HCT116 (cell line): Measurements from ENCODE around the gene PSAP. TPM values are rescaled to one million over a fixed set of nuclear protein-coding genes. Genes with fewer than 3 reads are reported as not detected.

ENCODE experiments used
- ATAC-seq: fragments of 200-7000 bp; cut with Tn5 transposase; 2 replicates; pipeline ENCODE4 v1.9.1; 2020; ENCODE audit warnings: mild to moderate bottlenecking, moderate library complexity
- BruUV-seq: library from RNA; stranded (reverse); fragments of 400-500 nt; replicated peaks from 2 replicates; lab custom pipeline; 2021; lab: Mats Ljungman, UMichigan
- CTCF ChIA-PET: fragments of 300-600 bp; sonication (Branson Sonifier 250); formaldehyde crosslinking; loops from one replicate; lab custom pipeline; 2021; ENCODE audit warnings: antibody characterized with exemption; lab: Charles Lee
- POLR2A ChIA-PET: fragments of 300-600, 350-600 bp; sonication (Branson Sonifier 250); formaldehyde crosslinking; loops from one replicate; lab custom pipeline; 2021; ENCODE audit warnings: antibody characterized with exemption; lab: Charles Lee
- RAD21 ChIA-PET, 2 experiments: fragments of 300-600 bp; sonication (Branson Sonifier 250); formaldehyde crosslinking; loops; one replicate each; lab custom pipeline; 2023; ENCODE audit warnings: low total read pairs in 2 of 2; ENCODE audit not compliant: uncharacterized antibody in 2 of 2, unreplicated experiment in 2 of 2, low non-redundant PET in 1 of 2; lab: Charles Lee
- DNase-seq: peaks from one replicate; pipeline ENCODE4 v3.0.0-alpha.2; 2010; ENCODE audit warnings: low read depth, low spot score
- H2AFZ ChIP-seq: fragments of 200-600 bp; shearing (Covaris generic), sonication (generic); 2 replicates; pipeline ENCODE4 v1.6.1; 2017; ENCODE audit warnings: low read depth, mixed run types, mixed read lengths, antibody characterized with exemption, low read length; ENCODE audit not compliant: poor library complexity, severe bottlenecking
- H3K27ac ChIP-seq: 2 replicates; pipeline ENCODE4 v1.5.1; 2012; ENCODE audit warnings: low read depth, low read length
- H3K27me3 ChIP-seq: fragments of 200-600 bp; sonication (generic); 2 replicates; pipeline ENCODE4 v1.6.1; 2016; ENCODE audit warnings: mixed run types, low read length, mixed read lengths; ENCODE audit not compliant: insufficient read depth
- H3K36me3 ChIP-seq, 2 experiments: fragments of 200-500 bp in 1 of 2; fragments of 200-600 bp in 1 of 2; sonication (Bioruptor generic) in 1 of 2; sonication (generic) in 1 of 2; 2 replicates each; pipeline versions ENCODE4 v1.5.1 to v1.6.1; 2014 to 2016; ENCODE audit warnings: low read length in 2 of 2, inconsistent platforms in 1 of 2, mixed read lengths in 1 of 2, mixed run types in 1 of 2; ENCODE audit not compliant: insufficient read depth in 2 of 2, control insufficient read depth in 1 of 2
- H3K4me1 ChIP-seq, 2 experiments: fragments of 200-600 bp in 1 of 2; sonication (generic) in 1 of 2; 2 replicates each; pipeline versions ENCODE4 v1.5.1 to v1.6.1; 2012 to 2017; ENCODE audit warnings: low read length in 2 of 2, inconsistent platforms in 1 of 2, mild to moderate bottlenecking in 1 of 2, mixed read lengths in 1 of 2, mixed run types in 1 of 2, moderate library complexity in 1 of 2; ENCODE audit not compliant: insufficient read depth in 2 of 2, control insufficient read depth in 1 of 2
- H3K4me2 ChIP-seq: fragments of 200-600 bp; sonication (generic); 2 replicates; pipeline ENCODE4 v1.6.1; 2017; ENCODE audit warnings: mixed run types, low read length, mixed read lengths
- H3K4me3 ChIP-seq, 2 experiments: fragments of 200-600 bp in 1 of 2; sonication (generic) in 1 of 2; replicated peaks in 1 of 2; 2 replicates each; pipeline ENCODE4 v1.5.1; 2011 to 2016; ENCODE audit warnings: low read length in 2 of 2, control low read depth in 1 of 2, low read depth in 1 of 2, mild to moderate bottlenecking in 1 of 2, mixed read lengths in 1 of 2, mixed run types in 1 of 2
- H3K79me2 ChIP-seq: fragments of 200-600 bp; sonication (generic); 2 replicates; pipeline ENCODE4 v1.6.1; 2017; ENCODE audit warnings: mild to moderate bottlenecking, mixed run types, low read length, moderate library complexity, mixed read lengths; ENCODE audit not compliant: insufficient read depth
- H3K9ac ChIP-seq: fragments of 200-600 bp; sonication (generic); 2 replicates; pipeline ENCODE4 v1.6.1; 2016; ENCODE audit warnings: low read length, mixed read lengths
- H3K9me2 ChIP-seq: fragments of 200-600 bp; sonication (generic), shearing (Covaris generic); 2 replicates; pipeline ENCODE4 v1.6.1; 2017; ENCODE audit warnings: mixed run types, mild to moderate bottlenecking, moderate library complexity; ENCODE audit not compliant: insufficient read depth
- H3K9me3 ChIP-seq, 2 experiments: fragments of 200-500 bp in 1 of 2; fragments of 200-600 bp in 1 of 2; sonication (Bioruptor generic) in 1 of 2; sonication (generic) in 1 of 2; 2 replicates each; pipeline ENCODE4 v1.6.1; 2014 to 2017; ENCODE audit warnings: low read length in 2 of 2, mixed read lengths in 2 of 2, inconsistent platforms in 1 of 2, low read depth in 1 of 2, mild to moderate bottlenecking in 1 of 2, mixed run types in 1 of 2, moderate library complexity in 1 of 2; ENCODE audit not compliant: control insufficient read depth in 1 of 2, insufficient read depth in 1 of 2
- H4K20me1 ChIP-seq: fragments of 200-600 bp; sonication (generic), shearing (Covaris generic); 2 replicates; pipeline ENCODE4 v1.6.1; 2017; ENCODE audit warnings: mixed run types, mild to moderate bottlenecking, moderate library complexity; ENCODE audit not compliant: insufficient read depth
- ATF3 ChIP-seq: IDR thresholded peaks from 2 replicates; pipeline ENCODE4 v1.6.1; 2012
- CBX3 ChIP-seq: IDR thresholded peaks from 2 replicates; pipeline ENCODE4 v1.6.1; 2012; ENCODE audit warnings: low read depth
- CEBPB ChIP-seq: IDR thresholded peaks from 2 replicates; pipeline ENCODE4 v1.6.1; 2012; ENCODE audit warnings: low read depth
- CTCF ChIP-seq, 3 experiments: fragments of 200-600 bp in 1 of 3; sonication (generic) in 1 of 3; IDR thresholded peaks in 2 of 3; conservative IDR thresholded peaks in 1 of 3; 2 replicates each; pipeline ENCODE4 v1.5.1; 2012 to 2017; ENCODE audit warnings: low read depth in 2 of 3, low read length in 2 of 3, antibody characterized with exemption in 1 of 3, borderline replicate concordance in 1 of 3, control low read depth in 1 of 3, mild to moderate bottlenecking in 1 of 3, mixed read lengths in 1 of 3, mixed run types in 1 of 3, moderate library complexity in 1 of 3; ENCODE audit not compliant: insufficient read depth in 1 of 3
- EZH2phosphoT487 ChIP-seq: fragments of 200-600 bp; IDR thresholded peaks from 2 replicates; pipeline ENCODE4 v1.6.1; 2018; ENCODE audit warnings: antibody characterized with exemption, borderline replicate concordance
- MAX ChIP-seq: IDR thresholded peaks from 2 replicates; pipeline ENCODE4 v1.6.1; 2012
- SRF ChIP-seq: IDR thresholded peaks from 2 replicates; pipeline ENCODE4 v1.6.1; 2012; ENCODE audit warnings: low read depth
- intact Hi-C: fragments of 100-400 bp; cut with micrococcal nuclease; formaldehyde crosslinking; loops from 2 replicates; pipeline ENCODE4 v1.10.0; 2022
- total RNA-seq: library from RNA; stranded (reverse); gene quantifications from one replicate; pipeline ENCODE4 v1.2.1, GENCODE V29; 2021; ENCODE audit not compliant: unreplicated experiment

The PSAP gene
- total RNA-seq, 1 experiment from 2014 or later = 444 TPM

DNA sequence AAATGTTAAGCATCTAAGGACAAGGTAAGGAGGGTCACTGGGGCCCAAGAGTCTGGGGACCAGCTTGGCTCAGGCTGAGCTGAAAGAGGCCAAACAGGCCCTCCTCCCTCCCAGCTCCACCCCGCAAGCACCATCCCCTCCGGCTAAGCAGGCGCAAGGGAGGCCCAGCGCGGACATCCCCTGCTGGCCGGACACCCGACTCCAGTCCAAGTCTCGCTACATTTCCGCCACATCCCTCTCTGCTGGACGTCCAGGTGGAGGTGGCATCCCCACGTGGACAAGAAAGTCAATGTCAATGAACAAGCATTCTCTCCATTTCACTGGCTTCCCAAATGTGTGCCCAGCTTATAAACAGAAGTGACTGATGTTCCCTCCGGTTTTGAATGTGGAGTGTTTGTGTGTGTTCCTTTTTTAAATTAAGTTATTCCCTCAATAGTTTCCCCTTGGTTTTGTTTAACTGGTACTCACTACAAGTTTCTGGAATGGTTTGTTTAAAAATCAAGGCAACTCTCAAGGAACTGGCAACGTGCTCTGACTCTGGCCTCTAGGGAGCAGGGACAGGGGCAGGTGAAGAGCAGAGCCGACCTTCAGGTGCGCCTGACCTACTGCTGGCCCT, 35.4 kb downstream of the PSAP start:
- H3K4me3 ChIP-seq = no peak overlapping the region
- no peaks in the 10 kb centered on the region for H3K27me3 ChIP-seq
- no peaks in the 10 kb centered on the region for H3K79me2 ChIP-seq
- TF ChIP-seq SRF (no peak), MAX (no peak)
- POLR2A ChIA-PET = no interaction called here
- peaks cover 15 to 37% of the 10 kb centered on the region in 2 experiments for H3K36me3 ChIP-seq
- RAD21 ChIA-PET = no interaction called here
- intact Hi-C loops = no loop called here
- no peak overlapping the region for H3K9ac ChIP-seq
- H4K20me1 ChIP-seq = no peaks in the 10 kb centered on the region
- H3K4me2 ChIP-seq = no peak overlapping the region
- H2AFZ ChIP-seq = no peak overlapping the region
- no peaks in the 10 kb centered on the region for H3K9me3 ChIP-seq
- CTCF ChIA-PET = interaction anchor here (1.7 to 1.8 kb wide), 2 partner anchors 81 to 119 kb away, joined by 4 to 5 read pairs; no protein-coding TSS in a partner anchor
- H3K9me2 ChIP-seq = no peaks in the 10 kb centered on the region
- peaks cover 0 to 13% of the 10 kb centered on the region in 2 experiments; a peak in 2 of 4 replicates for H3K4me1 ChIP-seq
- DNase-seq (no peak), ATAC-seq (no peak)
- BruUV-seq = no TSS peak
- H3K27ac ChIP-seq = no peak overlapping the region

DNA sequence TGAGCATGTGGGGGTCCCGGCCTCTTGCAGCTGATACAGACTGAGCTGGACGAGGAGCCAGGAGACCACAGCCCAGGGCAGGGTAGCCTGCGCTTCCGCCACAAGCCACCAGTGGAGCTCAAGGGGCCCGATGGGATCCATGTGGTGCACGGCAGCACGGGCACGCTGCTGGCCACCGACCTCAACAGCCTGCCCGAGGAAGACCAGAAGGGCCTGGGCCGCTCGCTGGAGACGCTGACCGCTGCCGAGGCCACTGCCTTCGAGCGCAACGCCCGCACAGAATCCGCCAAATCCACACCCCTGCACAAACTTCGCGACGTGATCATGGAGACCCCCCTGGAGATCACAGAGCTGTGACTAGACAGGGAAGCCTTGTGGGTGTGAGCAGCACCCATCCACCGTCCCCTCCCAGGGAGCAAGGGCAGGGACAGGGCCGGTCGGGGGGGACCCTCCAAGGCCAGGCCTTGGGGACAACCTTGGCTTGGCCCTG, 36.1 kb downstream of the PSAP start:
- CTCF ChIA-PET = interaction anchor here (1.7 to 1.8 kb wide), 2 partner anchors 81 to 118 kb away, joined by 4 to 5 read pairs; no protein-coding TSS in a partner anchor
- Histone ChIP-seq H3K4me2 (no peak overlapping the region), H3K79me2 (no peaks in the 10 kb centered on the region), H3K9me3 (no peaks in the 10 kb centered on the region), H3K4me1 (peaks cover 0 to 13% of the 10 kb centered on the region in 2 experiments; a peak in 2 of 4 replicates), H3K9ac (no peak overlapping the region), H3K27me3 (no peaks in the 10 kb centered on the region), H2AFZ (no peak overlapping the region), H4K20me1 (no peaks in the 10 kb centered on the region), H3K36me3 (peaks cover 12 to 31% of the 10 kb centered on the region in 2 experiments), H3K4me3 (no peak overlapping the region), H3K9me2 (no peaks in the 10 kb centered on the region), H3K27ac (no peak overlapping the region)
- POLR2A ChIA-PET = no interaction called here
- BruUV-seq = no TSS peak
- TF ChIP-seq CTCF (IDR thresholded peaks at IDR 0.05 in 2 of 3, conservative IDR thresholded peaks at IDR 0.05 in 1 of 3; ENCODE audit: borderline replicate concordance in 1 of 3, insufficient read depth in 1 of 3, low read depth in 2 of 3, low read length in 2 of 3) (0 out of 6 replicates have a peak, but pooled peaks of 1 of the 3 experiments have one; percentile 8), CBX3 (no peak), EZH2phosphoT487 (no peak), ATF3 (no peak), CEBPB (no peak)
- intact Hi-C loops = loop anchor here (5.0 kb wide), 1 partner anchor 433 kb away; no protein-coding TSS in a partner anchor
- DNase-seq (no peak), ATAC-seq (no peak)
- RAD21 ChIA-PET = no interaction called here
